ENCODE results near the gene TBC1D19.

DNA sequence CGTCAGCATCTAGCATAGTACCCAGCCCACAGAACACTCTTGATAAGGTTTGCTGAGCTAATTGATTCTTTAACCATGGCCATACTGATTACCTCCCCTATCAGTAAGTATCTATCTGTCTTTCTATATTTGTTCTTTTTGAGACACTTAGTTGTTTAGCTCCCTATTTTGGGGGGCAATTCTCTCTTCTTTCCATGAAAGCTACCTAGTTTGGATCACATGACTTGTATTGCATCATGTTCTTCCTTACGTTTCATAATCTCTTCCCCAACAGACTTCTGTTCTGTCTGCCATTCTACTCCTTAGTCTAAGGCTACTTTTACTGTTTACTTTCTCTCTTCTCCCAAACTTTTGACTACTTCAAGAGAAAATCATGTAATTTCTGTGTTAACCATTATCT, 39.0 kb downstream of the TBC1D19 start:
- TF ChIP-seq, protein P1, sequence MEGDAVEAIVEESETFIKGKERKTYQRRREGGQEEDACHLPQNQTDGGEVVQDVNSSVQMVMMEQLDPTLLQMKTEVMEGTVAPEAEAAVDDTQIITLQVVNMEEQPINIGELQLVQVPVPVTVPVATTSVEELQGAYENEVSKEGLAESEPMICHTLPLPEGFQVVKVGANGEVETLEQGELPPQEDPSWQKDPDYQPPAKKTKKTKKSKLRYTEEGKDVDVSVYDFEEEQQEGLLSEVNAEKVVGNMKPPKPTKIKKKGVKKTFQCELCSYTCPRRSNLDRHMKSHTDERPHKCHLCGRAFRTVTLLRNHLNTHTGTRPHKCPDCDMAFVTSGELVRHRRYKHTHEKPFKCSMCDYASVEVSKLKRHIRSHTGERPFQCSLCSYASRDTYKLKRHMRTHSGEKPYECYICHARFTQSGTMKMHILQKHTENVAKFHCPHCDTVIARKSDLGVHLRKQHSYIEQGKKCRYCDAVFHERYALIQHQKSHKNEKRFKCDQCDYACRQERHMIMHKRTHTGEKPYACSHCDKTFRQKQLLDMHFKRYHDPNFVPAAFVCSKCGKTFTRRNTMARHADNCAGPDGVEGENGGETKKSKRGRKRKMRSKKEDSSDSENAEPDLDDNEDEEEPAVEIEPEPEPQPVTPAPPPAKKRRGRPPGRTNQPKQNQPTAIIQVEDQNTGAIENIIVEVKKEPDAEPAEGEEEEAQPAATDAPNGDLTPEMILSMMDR (IDR thresholded peaks at IDR 0.05; ENCODE audit: low read length): no peak
- no peak for TF ChIP-seq EZH2 (IDR thresholded peaks at IDR 0.05; ENCODE audit: borderline replicate concordance, low read length)
